Mesenteric fat pad (tissue), 1 donor: ENCODE results near the gene EIF1AX. TPM values are rescaled to one million over a fixed set of nuclear protein-coding genes. Genes with fewer than 3 reads are reported as not detected.
"Not testable (repeated sequence)": the region's sequence is repeated elsewhere in the genome, so short reads cannot be mapped to it uniquely, and the experiment has no call there.

Experiments
- DNase-seq: peaks from one replicate; pipeline ENCODE4 v3.0.0-alpha.2; 2020; ENCODE audit warnings: low spot score
- long read RNA-seq: library from polyadenylated mRNA; unstranded; transcript quantifications from one replicate; pipeline ENCODE4 v2.0.0, GENCODE V29; 2020
- total RNA-seq: library from RNA; stranded (reverse); fragmentation: NEBNext Ultra II Directional; extraction: Animal tissue kit (Norgen Biotek cat#: 25700); gene quantifications from one replicate; pipeline ENCODE4 v1.2.1, GENCODE V29; 2021
- donor health status: DM: yes; HTN: yes; CAD: no.

EIF1AX gene
- total RNA-seq, result 108 TPM
- long read RNA-seq, full-length matches to known transcripts, result 130 of 148 reads
- long read RNA-seq, partial matches to known transcripts, result 4 of 148 reads
- long read RNA-seq, other reads (novel, unspliced or antisense), result 14 of 148 reads

GRCh38 chrX:20141281-20142220 is at the start of gene EIF1AX:
EIF1AX (minus strand) TSS chrX:20141838; CDS start chrX:20141640, 198 bp downstream.
- peak; percentile 99 for DNase-seq

DNA sequence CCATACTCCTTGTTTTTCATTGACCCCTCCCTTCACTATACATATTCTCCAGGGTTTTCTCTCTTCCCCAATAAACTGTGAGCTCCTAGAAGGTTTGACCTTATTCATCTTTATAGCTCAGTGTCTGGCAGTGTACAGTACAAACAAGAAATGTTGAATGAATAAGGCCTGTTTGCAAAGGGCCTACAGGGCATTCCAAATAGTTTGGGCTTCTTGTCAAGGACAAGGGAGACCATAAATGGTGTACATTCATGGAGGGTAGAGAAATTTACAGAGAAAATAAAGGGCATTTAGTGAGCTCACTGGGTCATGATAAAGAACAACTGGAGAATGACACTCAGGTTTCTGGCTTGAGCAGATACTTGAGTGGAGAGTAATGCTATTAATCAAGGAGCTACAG is 47.5 kb upstream of the EIF1AX start:
- DNase-seq, result no peak

DNA sequence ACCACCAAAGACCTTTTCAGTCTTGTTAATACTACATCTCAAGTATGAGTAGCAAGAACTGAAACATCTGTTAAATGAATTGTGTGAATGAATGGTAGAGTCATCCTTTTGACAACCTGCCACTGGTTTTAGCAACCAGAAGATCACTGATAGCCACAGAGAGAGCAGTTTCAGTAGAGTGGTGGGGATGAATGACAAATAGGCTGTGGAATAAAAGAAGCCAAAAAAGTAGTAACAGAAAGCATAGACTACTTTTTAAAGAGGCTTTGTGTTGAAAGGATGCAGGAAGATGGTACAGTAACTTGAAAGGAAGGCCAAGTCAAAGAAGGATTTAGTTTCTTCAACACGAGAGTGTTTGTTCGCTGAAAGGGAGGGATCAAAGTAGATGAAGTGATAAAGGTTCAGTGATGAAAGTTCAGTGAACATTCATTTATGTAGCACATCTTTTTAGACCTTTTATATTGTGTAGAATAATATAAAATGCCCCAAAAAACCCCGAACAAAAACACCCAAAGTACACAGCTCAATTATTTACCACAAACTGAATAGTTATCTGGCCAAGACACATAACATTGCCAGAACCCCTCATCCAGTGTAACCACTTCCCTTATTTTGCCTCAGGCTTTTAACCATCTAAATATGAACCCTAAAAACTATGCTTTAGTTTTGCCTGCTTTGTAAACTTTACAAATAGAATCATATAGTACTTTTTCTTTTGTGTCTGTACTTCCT is 40.1 kb upstream of the EIF1AX start:
- DNase-seq, result no peak

GRCh38 chrX:20177093-20177492 is 35.5 kb upstream of the EIF1AX start:
- DNase-seq, result no peak

- DNase-seq, result no peak
Observed at GRCh38 chrX:20173856-20174255, 32.2 kb upstream of the EIF1AX start.

DNA sequence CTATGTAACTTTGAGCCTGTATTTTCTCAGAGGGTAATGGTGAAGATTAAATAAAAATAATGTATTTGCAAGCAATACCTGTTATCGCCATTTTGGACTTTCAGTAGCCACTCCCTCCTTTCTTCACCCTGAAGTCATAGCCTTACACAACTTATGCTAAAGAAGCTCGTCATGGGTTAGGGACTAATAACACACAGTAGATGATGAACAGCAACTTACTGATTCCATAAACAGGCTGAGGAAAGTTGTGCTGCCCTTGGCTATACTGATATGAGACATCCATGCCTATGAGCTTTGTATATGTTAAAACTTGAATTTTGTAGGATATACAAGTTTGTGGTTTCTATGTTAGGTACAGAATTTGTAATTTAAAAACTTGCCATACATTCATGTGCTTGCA is 31.7 kb upstream of the EIF1AX start:
- no peak for DNase-seq

DNA sequence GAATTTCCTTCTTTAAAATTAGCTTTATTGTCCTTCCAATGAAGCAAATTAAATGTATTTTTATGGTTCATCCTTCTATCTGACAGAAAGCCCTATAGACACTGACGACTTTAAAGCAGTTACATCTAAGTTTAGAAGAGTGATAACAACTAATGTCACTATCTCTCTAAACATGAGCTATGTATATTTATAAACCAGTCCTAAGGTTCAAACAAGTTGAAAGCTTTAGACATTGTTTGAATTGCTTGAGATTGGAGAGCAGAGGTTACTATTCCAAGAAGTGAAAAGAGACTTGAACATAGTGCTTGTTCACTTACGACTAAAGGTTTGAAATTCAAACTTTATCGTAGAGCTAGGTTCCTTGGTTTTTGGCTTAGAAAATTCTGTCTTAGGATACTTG is 30.2 kb upstream of the EIF1AX start:
- no peak for DNase-seq

GRCh38 chrX:20162516-20162915 is 20.9 kb upstream of the EIF1AX start:
- not testable (repeated sequence) for DNase-seq

GRCh38 chrX:20159797-20160385 is 18.3 kb upstream of the EIF1AX start:
- no peak for DNase-seq

DNA sequence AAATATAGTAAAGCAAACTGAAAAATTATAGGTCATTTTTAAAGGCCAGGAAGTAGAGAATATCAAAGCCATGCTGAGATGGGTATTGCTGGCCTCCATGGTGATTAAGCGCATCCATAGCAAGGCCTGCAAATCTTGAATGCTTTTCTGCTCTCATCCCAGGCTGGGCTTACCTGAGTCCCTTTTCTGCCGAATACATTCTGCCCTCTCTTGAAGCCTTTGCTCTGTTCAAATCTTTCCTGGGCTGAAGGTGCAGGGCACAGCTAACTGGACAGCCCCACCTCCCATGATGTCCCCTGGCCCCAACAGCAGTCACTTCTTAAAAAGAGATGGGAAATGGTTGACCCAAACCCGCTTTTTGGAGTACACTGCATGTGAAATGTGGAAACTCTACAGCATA is 10.1 kb upstream of the EIF1AX start:
- no peak for DNase-seq

GRCh38 chrX:20149326-20149725 is 7.7 kb upstream of the EIF1AX start:
- no peak for DNase-seq

DNA sequence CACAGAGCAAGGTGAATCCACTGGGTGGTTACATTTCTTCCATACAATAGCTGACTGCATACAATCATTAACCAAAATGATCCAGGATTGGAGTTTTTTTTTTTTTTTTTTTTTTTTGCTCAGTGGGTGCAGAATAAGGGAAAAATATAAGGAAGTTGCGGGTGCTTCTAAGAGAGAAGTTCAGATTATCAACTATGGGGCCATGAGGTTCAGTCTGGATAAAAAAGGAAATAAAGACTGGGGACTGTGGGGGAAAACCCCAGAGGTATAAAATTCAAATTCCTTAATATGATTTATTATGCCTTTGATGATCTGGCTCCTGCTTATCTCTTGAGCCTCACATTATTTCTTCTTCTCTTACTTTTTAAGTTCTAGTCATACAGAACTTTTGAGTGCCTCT is 5.9 kb upstream of the EIF1AX start:
- DNase-seq, result no peak

GRCh38 chrX:20144491-20144890 is 2.9 kb upstream of the EIF1AX start:
- no peak for DNase-seq

- no peak for DNase-seq
Observed at GRCh38 chrX:20143561-20143960, 1.9 kb upstream of the EIF1AX start.

DNA sequence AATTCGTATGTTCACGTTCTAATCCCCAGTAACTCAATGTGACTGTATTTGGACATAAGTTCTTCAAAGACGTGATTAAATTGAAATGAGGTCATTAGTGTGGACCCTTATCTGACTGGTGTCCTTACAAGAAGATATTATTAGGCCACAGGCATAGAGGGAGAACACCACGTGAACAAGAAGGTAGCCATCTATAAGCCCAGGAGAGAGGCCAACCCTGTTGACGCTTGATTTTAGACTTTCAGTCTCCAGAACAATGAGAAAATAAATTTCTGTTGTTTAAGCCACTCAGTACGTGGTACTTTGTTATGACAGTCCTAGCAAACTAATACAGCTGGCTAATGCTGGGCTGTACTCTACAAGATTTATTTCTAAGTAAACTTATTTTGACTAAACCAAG is 1.5 kb upstream of the EIF1AX start:
- no peak for DNase-seq

- DNase-seq, result no peak
Observed at GRCh38 chrX:20140420-20140819, 1.2 kb downstream of the EIF1AX start.

GRCh38 chrX:20139966-20140365 is 1.7 kb downstream of the EIF1AX start:
- DNase-seq, result no peak

GRCh38 chrX:20135944-20136343 is 5.7 kb downstream of the EIF1AX start:
- DNase-seq, result no peak

DNA sequence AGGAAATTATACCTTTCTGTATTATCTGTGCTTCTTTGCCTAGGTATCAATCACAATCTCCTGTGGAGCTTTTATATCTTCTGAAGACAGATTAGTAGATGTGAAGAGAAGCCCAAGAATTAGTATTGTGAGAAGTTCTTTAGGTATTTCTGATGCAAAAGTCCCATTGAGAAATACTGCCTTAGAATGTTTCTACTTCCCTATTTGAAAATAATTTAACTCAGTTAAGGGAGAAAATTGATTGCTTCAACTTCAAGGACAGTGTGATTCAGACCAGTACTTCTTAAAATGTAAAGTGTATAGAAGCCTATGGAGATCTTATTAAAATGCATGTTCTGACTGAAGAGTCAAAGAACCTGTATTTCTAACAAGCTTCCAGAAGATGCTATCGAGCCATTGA is 9.0 kb downstream of the EIF1AX start:
- no peak for DNase-seq

DNA sequence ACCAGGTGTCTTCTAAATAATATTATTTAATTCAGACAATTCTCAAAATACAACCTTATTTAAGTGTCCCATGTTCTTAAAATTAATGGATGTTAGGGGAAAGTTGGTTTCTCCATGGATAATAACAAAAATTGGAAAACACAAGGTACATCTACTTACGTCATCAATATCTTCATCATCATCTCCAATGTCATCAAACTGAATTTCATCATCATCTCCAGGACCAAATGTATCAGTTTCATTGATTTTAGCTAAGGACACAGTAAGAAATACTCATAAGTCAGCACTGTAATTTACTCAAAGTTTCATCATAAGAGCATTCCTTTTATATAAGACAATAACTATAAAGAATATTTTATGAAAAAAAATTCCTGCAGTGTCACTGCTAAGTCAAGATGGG is 11.3 kb downstream of the EIF1AX start:
- no peak for DNase-seq

- DNase-seq, result no peak
Observed at GRCh38 chrX:20129547-20129946, 12.1 kb downstream of the EIF1AX start.

GRCh38 chrX:20128670-20129069 is 13.0 kb downstream of the EIF1AX start:
- DNase-seq, result no peak
